ENCODE data around the gene CCL2. TPM values are rescaled to one million over a fixed set of nuclear protein-coding genes. Genes with fewer than 3 reads are reported as not detected.

Gene CCL2
- total RNA-seq, 2 donors from 2014 or later: 30.2 to 41.8 TPM

DNA sequence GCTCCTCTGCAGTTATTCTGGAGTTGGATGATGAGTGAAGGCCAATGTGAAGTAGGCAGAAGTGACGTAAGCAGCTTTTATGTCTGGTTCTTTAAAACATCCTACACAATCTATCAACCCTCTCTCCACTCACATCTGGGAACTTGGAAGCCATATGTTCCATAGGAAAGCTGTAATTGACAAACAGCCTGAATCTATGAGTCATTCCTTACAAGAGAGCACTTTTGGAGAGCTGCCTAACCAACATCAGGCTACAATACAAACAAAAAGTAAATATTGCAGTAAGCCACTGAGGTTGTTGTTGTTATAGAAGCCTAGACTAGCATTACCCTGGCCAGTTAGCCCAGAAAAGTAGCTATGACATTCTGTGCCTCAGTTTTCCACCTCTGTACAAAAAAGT, 20.8 kb downstream of the CCL2 start:
- no peaks in the 10 kb centered on the region for H3K9me3 ChIP-seq
- H3K4me3 ChIP-seq: no peak overlapping the region
- H3K27ac ChIP-seq: no peak overlapping the region
- no peaks in the 10 kb centered on the region for H3K27me3 ChIP-seq (replicated peaks; ENCODE audit: insufficient read depth)
- 0% methylated on average over 1 of the region's 1 CpG for WGBS
- DNase-seq (ENCODE audit: low spot score): no peak
- no peaks in the 10 kb centered on the region for H3K4me1 ChIP-seq (replicated peaks)
- intact Hi-C loops (cut with DNase I): no loop called here
- TF ChIP-seq, protein P1, sequence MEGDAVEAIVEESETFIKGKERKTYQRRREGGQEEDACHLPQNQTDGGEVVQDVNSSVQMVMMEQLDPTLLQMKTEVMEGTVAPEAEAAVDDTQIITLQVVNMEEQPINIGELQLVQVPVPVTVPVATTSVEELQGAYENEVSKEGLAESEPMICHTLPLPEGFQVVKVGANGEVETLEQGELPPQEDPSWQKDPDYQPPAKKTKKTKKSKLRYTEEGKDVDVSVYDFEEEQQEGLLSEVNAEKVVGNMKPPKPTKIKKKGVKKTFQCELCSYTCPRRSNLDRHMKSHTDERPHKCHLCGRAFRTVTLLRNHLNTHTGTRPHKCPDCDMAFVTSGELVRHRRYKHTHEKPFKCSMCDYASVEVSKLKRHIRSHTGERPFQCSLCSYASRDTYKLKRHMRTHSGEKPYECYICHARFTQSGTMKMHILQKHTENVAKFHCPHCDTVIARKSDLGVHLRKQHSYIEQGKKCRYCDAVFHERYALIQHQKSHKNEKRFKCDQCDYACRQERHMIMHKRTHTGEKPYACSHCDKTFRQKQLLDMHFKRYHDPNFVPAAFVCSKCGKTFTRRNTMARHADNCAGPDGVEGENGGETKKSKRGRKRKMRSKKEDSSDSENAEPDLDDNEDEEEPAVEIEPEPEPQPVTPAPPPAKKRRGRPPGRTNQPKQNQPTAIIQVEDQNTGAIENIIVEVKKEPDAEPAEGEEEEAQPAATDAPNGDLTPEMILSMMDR (IDR thresholded peaks at IDR 0.05): no peak
- TF ChIP-seq POLR2A (IDR thresholded peaks at IDR 0.05) (no peak), POLR2AphosphoS5 (IDR thresholded peaks at IDR 0.05) (no peak)
- H3K36me3 ChIP-seq: no peaks in the 10 kb centered on the region

DNA sequence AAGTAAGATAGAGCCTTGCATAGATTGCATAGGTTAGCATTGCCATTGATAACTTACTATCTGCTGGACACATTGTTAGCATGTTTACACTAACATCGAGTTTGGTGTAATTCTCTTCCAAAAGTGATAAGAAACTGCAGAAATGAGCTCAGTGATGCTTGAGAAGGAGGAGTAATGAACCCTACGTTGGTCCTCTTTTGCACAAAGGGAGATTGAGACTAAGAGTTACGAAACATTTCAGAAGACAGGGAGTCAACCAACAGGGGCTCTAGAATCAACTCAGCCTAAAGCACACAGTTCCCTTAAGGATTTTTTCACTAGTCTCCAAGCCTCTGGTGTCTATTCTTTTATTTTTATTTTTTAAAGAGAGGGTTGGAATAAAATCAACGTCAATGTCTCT, 21.7 kb downstream of the CCL2 start:
- no peaks in the 10 kb centered on the region for H3K9me3 ChIP-seq
- DNase-seq (ENCODE audit: low spot score): no peak
- intact Hi-C loops (cut with DNase I): no loop called here
- no peak overlapping the region for H3K27ac ChIP-seq
- H3K4me1 ChIP-seq (replicated peaks): no peaks in the 10 kb centered on the region
- WGBS: 61% methylated on average over 4 of the region's 4 CpGs
- no peak overlapping the region for H3K4me3 ChIP-seq
- TF ChIP-seq POLR2A (IDR thresholded peaks at IDR 0.05) (no peak), POLR2AphosphoS5 (IDR thresholded peaks at IDR 0.05) (no peak)
- TF ChIP-seq, protein P1 (IDR thresholded peaks at IDR 0.05): no peak
- no peaks in the 10 kb centered on the region for H3K36me3 ChIP-seq
- no peaks in the 10 kb centered on the region for H3K27me3 ChIP-seq (replicated peaks; ENCODE audit: insufficient read depth)

- 82% methylated on average over 6 of the region's 6 CpGs for WGBS
Observed at GRCh38 chr17:34283571-34283970, 28.5 kb downstream of the CCL2 start.

GRCh38 chr17:34285286-34285792, 30.3 kb downstream of the CCL2 start, which contains the start of gene CCL11:
Gene CCL11, plus strand, starts transcription at chr17:34285742. Its CDS starts 67 bp downstream, at chr17:34285809.
- no peaks in the 10 kb centered on the region for H3K27me3 ChIP-seq (replicated peaks; ENCODE audit: insufficient read depth)
- no peak within 1 kb of the TSS for H3K4me3 ChIP-seq
- H3K9me3 ChIP-seq: no peaks in the 10 kb centered on the region
- no peak within 1 kb of the TSS for H3K27ac ChIP-seq
- H3K36me3 ChIP-seq: no peaks in the 10 kb centered on the region
- DNase-seq (ENCODE audit: low spot score): no peak
- intact Hi-C loops (cut with DNase I): no loop called here
- 64% methylated on average over 4 of the region's 4 CpGs for WGBS
- no peaks in the 10 kb centered on the region for H3K4me1 ChIP-seq (replicated peaks)
- TF ChIP-seq POLR2A (IDR thresholded peaks at IDR 0.05): no peak
- TF ChIP-seq POLR2AphosphoS5 (IDR thresholded peaks at IDR 0.05): no peak
- TF ChIP-seq, protein P1 (IDR thresholded peaks at IDR 0.05): no peak

More at GRCh38 chr17:34283571-34283970, 28.5 kb downstream of the CCL2 start:
- H3K27me3 ChIP-seq (replicated peaks; ENCODE audit: insufficient read depth): no peaks in the 10 kb centered on the region
- intact Hi-C loops (cut with DNase I): no loop called here
- no peaks in the 10 kb centered on the region for H3K9me3 ChIP-seq
- no peak for DNase-seq (ENCODE audit: low spot score)
- no peak overlapping the region for H3K27ac ChIP-seq
- TF ChIP-seq POLR2AphosphoS5 (IDR thresholded peaks at IDR 0.05) (no peak), POLR2A (IDR thresholded peaks at IDR 0.05) (no peak)
- TF ChIP-seq, protein P1 (IDR thresholded peaks at IDR 0.05): no peak
- no peaks in the 10 kb centered on the region for H3K36me3 ChIP-seq
- no peak overlapping the region for H3K4me3 ChIP-seq
- H3K4me1 ChIP-seq (replicated peaks): no peaks in the 10 kb centered on the region

DNA sequence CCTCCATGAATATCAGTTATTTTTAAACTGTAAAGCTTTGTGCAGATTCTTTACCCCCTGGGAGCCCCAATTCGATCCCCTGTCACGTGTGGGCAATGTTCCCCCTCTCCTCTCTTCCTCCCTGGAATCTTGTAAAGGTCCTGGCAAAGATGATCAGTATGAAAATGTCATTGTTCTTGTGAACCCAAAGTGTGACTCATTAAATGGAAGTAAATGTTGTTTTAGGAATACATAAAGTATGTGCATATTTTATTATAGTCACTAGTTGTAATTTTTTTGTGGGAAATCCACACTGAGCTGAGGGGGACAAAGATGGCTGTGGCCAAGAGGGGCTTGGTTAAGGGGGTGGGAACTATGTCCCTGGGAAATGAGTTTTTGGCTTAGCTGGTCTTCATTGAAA, 32.8 kb downstream of the CCL2 start:
- intact Hi-C loops (cut with DNase I): no loop called here
- DNase-seq (ENCODE audit: low spot score): no peak
- WGBS: 18% methylated on average over 2 of the region's 2 CpGs

More for the DNA sequence above, 32.8 kb downstream of the CCL2 start:
- no peak overlapping the region for H3K4me3 ChIP-seq
- H3K9me3 ChIP-seq: no peaks in the 10 kb centered on the region
- no peaks in the 10 kb centered on the region for H3K36me3 ChIP-seq
- H3K27ac ChIP-seq: no peak overlapping the region
- H3K4me1 ChIP-seq (replicated peaks): no peaks in the 10 kb centered on the region
- TF ChIP-seq POLR2A (IDR thresholded peaks at IDR 0.05) (no peak), POLR2AphosphoS5 (IDR thresholded peaks at IDR 0.05) (no peak)
- TF ChIP-seq, protein P1 (IDR thresholded peaks at IDR 0.05): no peak
- no peaks in the 10 kb centered on the region for H3K27me3 ChIP-seq (replicated peaks; ENCODE audit: insufficient read depth)
